Smooth muscle cell (in vitro differentiated cells): ENCODE data around the gene PIK3CB. TPM values are rescaled to one million over a fixed set of nuclear protein-coding genes. Genes with fewer than 3 reads are reported as not detected.

Source experiments
- DNase-seq: peaks from one replicate; lab custom pipeline; 2025; ENCODE audit not compliant: unreplicated experiment; lab: John Stamatoyannopoulos, UW
- H2AFZ ChIP-seq: fragments of 200-600 bp; sonication (generic); 2 replicates; pipeline ENCODE4 v1.6.0; 2016; ENCODE audit warnings: antibody characterized with exemption, low read depth, mild to moderate bottlenecking
- H3F3A ChIP-seq: fragments of 200-600 bp; sonication (generic); 2 replicates; pipeline ENCODE4 v1.6.0; 2017; ENCODE audit warnings: antibody characterized with exemption, low read depth
- H3K27ac ChIP-seq: fragments of 200-600 bp; sonication (generic); 2 replicates; pipeline ENCODE4 v1.5.1; 2016; ENCODE audit warnings: low read depth, mild to moderate bottlenecking
- H3K27me3 ChIP-seq: fragments of 200-600 bp; sonication (generic); 2 replicates; pipeline ENCODE4 v1.6.1; 2016; ENCODE audit warnings: low read depth, mild to moderate bottlenecking
- H3K36me3 ChIP-seq: fragments of 200-600 bp; sonication (generic); 2 replicates; pipeline ENCODE4 v1.5.1; 2016; ENCODE audit warnings: low read depth
- H3K4me1 ChIP-seq: fragments of 200-600 bp; sonication (generic); 2 replicates; pipeline ENCODE4 v1.5.1; 2016; ENCODE audit warnings: low read depth
- H3K4me2 ChIP-seq: fragments of 200-600 bp; sonication (generic); 2 replicates; pipeline ENCODE4 v1.6.0; 2016; ENCODE audit warnings: mild to moderate bottlenecking
- H3K4me3 ChIP-seq: fragments of 200-600 bp; sonication (generic); 2 replicates; pipeline ENCODE4 v1.5.1; 2016; ENCODE audit warnings: mild to moderate bottlenecking
- H3K79me2 ChIP-seq: fragments of 200-600 bp; sonication (generic); 2 replicates; pipeline ENCODE4 v1.6.0; 2016; ENCODE audit warnings: low read depth, mild to moderate bottlenecking
- H3K9ac ChIP-seq: fragments of 200-600 bp; sonication (generic); 2 replicates; pipeline ENCODE4 v1.6.0; 2016; ENCODE audit warnings: low read depth
- H3K9me3 ChIP-seq: fragments of 200-600 bp; sonication (generic); replicated peaks from 2 replicates; pipeline ENCODE4 v1.5.1; 2016; ENCODE audit warnings: low read depth
- H4K20me1 ChIP-seq: fragments of 200-600 bp; sonication (generic); 2 replicates; pipeline ENCODE4 v1.6.0; 2016; ENCODE audit warnings: low read depth
- WGBS: methylation state at CpG from one replicate; pipeline ENCODE4 v1.1.7; 2016; ENCODE audit warnings: low lambda C conversion rate; 5-methylcytosine and 5-hydroxymethylcytosine counted together
- polyA plus RNA-seq: library from polyadenylated mRNA; unstranded; fragments of >200 nt; fragmentation: Nextera tagmentation; extraction: Ambion mirVana; gene quantifications from 2 replicates; pipeline ENCODE4 v1.2.1, GENCODE V29; 2016
- total RNA-seq: library from RNA; depleted of rRNA; stranded (reverse); fragments of >200 nt; gene quantifications from 2 replicates; pipeline ENCODE4 v1.2.3, GENCODE V29; 2014
- TF ChIP-seq, protein P1 (sequence below): fragments of 200-600 bp; sonication (generic); IDR thresholded peaks from 2 replicates; pipeline ENCODE4 v1.5.1; 2017; ENCODE audit warnings: borderline replicate concordance, mild to moderate bottlenecking, antibody characterized with exemption; ENCODE audit not compliant: insufficient read depth, poor library complexity, severe bottlenecking

Gene PIK3CB
- total and polyA plus RNA-seq, 2 experiments from 2014 or later, result 2.6 to 4.5 TPM

DNA sequence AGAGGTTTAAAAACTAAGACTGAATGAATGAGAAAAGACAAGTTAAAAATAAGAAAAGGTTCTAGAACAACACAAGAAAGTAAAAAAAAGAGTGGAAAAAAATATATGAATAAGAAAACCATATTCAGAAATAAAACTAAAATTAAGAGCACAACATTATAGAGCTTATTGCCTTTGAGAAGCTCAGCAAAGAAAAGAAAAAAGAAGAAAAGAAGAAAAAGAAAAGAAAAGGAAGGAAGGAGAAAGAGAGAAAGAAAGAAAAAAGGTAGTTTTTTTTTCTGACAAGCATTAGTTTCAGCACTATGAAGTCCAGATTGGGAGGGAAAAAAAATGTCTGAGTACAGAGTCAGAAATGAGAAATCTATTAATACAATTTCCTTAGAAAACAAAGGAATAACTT, 144.7 kb downstream of the PIK3CB start:
- Histone ChIP-seq H3K79me2 (no peaks in the 10 kb centered on the region), H3K9ac (no peak overlapping the region), H2AFZ (no peak overlapping the region), H4K20me1 (no peaks in the 10 kb centered on the region), H3K27me3 (no peaks in the 10 kb centered on the region), H3K4me1 (no peaks in the 10 kb centered on the region), H3K36me3 (no peaks in the 10 kb centered on the region), H3K9me3 (no peaks in the 10 kb centered on the region), H3K4me2 (no peak overlapping the region), H3K4me3 (no peak overlapping the region), H3F3A (peaks cover 4% of the 10 kb centered on the region), H3K27ac (no peak overlapping the region)
- no peak for DNase-seq
- TF ChIP-seq, protein P1, sequence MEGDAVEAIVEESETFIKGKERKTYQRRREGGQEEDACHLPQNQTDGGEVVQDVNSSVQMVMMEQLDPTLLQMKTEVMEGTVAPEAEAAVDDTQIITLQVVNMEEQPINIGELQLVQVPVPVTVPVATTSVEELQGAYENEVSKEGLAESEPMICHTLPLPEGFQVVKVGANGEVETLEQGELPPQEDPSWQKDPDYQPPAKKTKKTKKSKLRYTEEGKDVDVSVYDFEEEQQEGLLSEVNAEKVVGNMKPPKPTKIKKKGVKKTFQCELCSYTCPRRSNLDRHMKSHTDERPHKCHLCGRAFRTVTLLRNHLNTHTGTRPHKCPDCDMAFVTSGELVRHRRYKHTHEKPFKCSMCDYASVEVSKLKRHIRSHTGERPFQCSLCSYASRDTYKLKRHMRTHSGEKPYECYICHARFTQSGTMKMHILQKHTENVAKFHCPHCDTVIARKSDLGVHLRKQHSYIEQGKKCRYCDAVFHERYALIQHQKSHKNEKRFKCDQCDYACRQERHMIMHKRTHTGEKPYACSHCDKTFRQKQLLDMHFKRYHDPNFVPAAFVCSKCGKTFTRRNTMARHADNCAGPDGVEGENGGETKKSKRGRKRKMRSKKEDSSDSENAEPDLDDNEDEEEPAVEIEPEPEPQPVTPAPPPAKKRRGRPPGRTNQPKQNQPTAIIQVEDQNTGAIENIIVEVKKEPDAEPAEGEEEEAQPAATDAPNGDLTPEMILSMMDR, result no peak

DNA sequence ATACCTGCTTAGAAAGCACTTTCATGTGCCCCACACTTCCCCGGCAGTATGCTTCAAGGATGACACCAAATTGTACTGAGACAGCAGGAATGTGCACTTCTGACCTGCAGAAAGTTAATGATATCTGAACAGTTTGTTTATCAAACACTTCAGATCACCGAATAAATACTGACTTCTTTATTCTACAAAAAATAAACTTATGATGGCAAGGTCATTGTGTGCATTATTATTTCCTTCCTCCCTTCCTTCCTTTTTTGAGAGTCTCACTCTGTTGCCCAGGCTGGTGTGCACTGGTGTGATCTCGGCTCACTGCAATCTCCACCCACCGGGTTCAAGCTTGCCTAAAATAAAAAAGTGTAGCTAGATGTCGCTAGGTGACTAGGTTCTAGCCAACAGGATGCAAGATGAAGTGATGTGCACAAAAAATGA, 145.8 kb downstream of the PIK3CB start:
- WGBS, result 92% methylated on average over 5 of the region's 5 CpGs
- Histone ChIP-seq H3K27ac (no peak overlapping the region), H2AFZ (no peak overlapping the region), H3K4me3 (no peak overlapping the region), H3F3A (peaks cover 4% of the 10 kb centered on the region), H3K9ac (no peak overlapping the region), H4K20me1 (no peaks in the 10 kb centered on the region), H3K4me2 (no peak overlapping the region), H3K4me1 (no peaks in the 10 kb centered on the region), H3K36me3 (no peaks in the 10 kb centered on the region), H3K79me2 (no peaks in the 10 kb centered on the region), H3K9me3 (no peaks in the 10 kb centered on the region), H3K27me3 (no peaks in the 10 kb centered on the region)
- TF ChIP-seq, protein P1, result no peak
- no peak for DNase-seq

DNA sequence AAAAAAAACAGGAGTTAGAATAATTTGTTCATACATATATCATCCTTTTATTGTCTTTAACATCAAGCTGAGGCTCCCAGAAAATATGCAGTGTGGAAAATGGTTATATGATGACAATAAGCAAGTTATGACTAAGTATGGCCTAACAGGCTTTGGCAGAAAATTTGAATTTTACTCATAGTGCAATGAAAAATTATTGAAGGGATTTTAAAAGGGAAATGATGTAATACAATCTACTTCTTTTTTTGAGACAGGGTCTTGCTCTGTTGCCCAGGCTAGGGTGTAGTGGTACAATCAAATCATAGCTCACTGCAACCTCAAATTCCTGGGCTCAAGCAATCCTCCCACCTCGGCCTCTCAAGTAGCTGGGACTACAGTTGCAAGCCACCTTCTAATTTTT, 147.5 kb downstream of the PIK3CB start:
- Histone ChIP-seq H3K9me3 (no peaks in the 10 kb centered on the region), H2AFZ (no peak overlapping the region), H3K36me3 (no peaks in the 10 kb centered on the region), H3K79me2 (no peaks in the 10 kb centered on the region), H3K4me2 (no peak overlapping the region), H3F3A (peaks cover 4% of the 10 kb centered on the region), H3K27ac (no peak overlapping the region), H3K27me3 (no peaks in the 10 kb centered on the region), H3K9ac (no peak overlapping the region), H3K4me1 (no peaks in the 10 kb centered on the region), H3K4me3 (no peak overlapping the region), H4K20me1 (no peaks in the 10 kb centered on the region)
- TF ChIP-seq, protein P1, result no peak
- no peak for DNase-seq
- 100% methylated on average over 1 of the region's 1 CpG for WGBS

DNA sequence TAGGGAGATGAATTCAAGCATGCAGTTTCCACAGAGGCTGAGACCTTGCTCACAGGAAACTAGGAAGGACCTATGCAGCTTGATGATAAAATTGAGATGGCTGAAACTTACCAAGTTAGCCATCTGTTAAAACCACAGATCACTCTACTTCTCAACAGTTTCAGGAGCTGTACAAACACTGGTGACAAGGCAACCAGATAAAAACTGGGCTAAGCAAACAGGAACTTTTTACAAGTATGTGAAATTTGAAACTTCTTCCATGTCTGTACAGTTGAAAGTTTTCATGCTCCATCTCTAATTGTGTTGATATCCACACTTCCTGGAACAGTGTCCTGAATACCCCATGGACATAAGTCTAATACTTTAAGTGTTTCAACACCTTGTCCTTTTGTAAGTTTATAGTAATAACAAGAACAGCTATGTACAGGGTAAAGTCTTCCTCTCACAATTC, 147.9 kb downstream of the PIK3CB start:
- Histone ChIP-seq H2AFZ (no peak overlapping the region), H3K4me1 (no peaks in the 10 kb centered on the region), H3K36me3 (no peaks in the 10 kb centered on the region), H3K79me2 (no peaks in the 10 kb centered on the region), H3K4me3 (no peak overlapping the region), H3K4me2 (no peak overlapping the region), H3K27me3 (no peaks in the 10 kb centered on the region), H3K9me3 (no peaks in the 10 kb centered on the region), H3K9ac (no peak overlapping the region), H3F3A (peaks cover 4% of the 10 kb centered on the region), H4K20me1 (no peaks in the 10 kb centered on the region), H3K27ac (peak overlapping the region; percentile 20)
- TF ChIP-seq, protein P1, result no peak
- DNase-seq, result no peak
